DMS53 treated with DMSO at 0.1 percent for 48 hours (cell line): ENCODE measurements around the gene ADARB2.
"Not testable (repeated sequence)": the region's sequence is repeated elsewhere in the genome, so short reads cannot be mapped to it uniquely, and the experiment has no call there.

Source experiments
- DNase-seq: peaks from one replicate; lab custom pipeline; 2025; ENCODE audit not compliant: unreplicated experiment; lab: John Stamatoyannopoulos, UW

ADARB2 gene

GRCh38 chr10:1737222-1738061 is at the start of gene ADARB2:
ADARB2 (minus strand) TSS chr10:1737525.
- DNase-seq, result peak; percentile 54

DNA sequence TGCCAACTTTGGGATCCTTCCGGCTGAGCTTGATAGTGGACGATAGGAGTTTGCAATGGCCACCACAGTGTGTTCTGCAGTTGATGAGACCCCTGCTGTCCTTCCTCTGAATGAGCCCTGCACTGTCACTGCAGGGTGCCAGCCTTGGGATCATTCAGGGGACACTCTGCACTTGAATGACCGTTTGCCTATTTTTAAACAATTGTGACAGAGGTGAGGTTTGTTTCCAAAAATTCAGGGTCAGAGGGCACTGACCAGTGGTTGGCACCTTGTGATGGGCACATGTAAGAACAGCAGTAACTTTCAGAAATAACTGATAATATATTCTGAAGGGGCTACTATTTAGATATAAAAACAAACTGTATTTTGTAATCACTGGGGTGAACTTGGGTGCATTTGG is 48.5 kb upstream of the ADARB2 start:
- no peak for DNase-seq

GRCh38 chr10:1782841-1783240 is 45.5 kb upstream of the ADARB2 start:
- DNase-seq, result peak; percentile 19

GRCh38 chr10:1779796-1780195 is 42.5 kb upstream of the ADARB2 start:
- DNase-seq, result no peak

GRCh38 chr10:1778375-1778969 is 41.1 kb upstream of the ADARB2 start:
- DNase-seq, result no peak

GRCh38 chr10:1776127-1776662 is 38.9 kb upstream of the ADARB2 start:
- no peak for DNase-seq

GRCh38 chr10:1774796-1775195 is 37.5 kb upstream of the ADARB2 start:
- DNase-seq, result no peak

DNA sequence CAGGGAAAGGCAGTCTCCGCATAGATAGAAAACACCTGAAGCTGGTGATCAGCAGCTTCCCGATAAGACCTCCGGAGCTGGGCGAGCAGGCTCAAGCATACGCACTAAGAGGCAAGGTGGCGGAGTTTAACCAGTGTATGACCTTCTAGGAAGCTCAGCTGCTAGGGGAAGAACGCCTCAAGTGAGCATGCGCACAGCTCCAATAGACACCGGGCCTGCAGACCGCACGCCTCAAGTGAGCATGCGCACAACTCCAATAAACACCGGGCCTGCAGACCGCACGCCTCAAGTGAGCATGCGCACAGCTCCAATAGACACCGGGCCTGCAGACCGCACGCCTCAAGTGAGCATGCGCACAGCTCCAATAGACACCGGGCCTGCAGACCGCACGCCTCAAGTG is 35.9 kb upstream of the ADARB2 start:
- not testable (repeated sequence) for DNase-seq

DNA sequence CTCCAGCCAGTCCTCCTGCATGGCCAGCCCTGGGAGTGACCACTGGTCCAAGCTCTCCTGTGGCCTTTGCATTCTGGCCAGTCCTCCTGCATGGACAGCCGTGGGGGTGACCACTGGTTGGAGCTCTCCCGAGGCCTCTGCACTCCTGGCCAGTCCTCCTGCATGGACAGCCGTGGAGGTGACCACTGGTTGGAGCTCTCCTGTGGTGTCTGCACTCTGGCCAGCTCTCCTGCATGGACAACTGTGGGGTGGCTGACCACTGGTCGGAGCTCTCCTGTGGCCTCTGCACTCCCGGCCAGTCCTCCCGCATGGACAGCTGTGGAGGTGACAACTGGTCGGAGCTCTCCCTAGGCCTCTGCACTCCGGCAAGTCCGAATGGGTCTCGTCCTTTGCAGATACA is 28.7 kb upstream of the ADARB2 start:
- no peak for DNase-seq

DNA sequence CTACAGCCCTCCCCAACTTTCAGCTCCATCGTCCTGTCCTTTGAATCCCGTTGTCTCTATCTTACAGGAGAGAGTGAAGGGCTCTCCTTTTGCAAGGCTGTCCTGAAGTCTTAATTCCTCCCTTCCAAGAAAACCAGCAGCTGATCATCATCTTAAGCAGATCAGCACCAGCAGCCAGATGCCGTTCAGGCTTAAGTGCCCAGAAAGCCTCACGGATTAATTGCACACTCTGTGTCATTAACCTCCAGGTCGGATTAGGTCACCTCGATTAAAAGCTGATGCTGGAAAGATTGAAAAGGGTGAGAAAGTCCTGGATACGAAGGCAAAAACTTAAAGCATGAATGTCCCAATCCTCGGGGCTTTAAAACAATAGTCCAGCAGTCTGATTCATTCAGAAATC is 24.8 kb upstream of the ADARB2 start:
- no peak for DNase-seq

DNA sequence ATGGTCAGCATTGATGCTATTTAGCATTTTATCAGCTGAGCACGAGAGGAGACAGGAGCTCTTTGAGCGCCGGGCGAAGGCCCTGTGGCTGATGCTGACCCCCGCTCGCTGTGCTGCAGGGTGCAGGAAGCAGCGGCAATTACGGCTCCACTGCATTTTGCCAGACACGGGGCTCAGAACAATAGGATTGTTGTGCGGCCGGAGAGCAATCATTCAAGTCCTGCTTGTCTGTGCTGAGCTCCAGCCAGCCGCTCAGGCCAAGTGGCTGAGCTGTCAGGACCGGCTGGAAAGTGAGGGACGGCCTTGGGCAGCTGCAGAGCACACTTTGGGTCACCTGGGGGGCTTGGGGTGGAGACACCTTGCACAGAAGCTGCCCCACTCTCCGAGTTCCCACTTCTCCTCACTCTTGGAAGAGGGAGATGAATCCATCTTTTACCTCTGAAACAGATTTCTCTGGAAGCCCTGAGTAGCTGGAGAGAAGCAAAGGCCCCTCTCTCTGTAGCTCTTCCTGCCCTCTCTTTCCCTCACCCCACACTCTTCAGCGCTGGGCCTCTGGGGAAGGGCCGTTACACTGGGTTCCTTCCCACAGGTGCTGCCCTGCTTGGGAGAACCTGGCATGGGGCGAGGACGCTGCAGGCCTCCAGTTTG is 17.3 kb upstream of the ADARB2 start:
- no peak for DNase-seq

DNA sequence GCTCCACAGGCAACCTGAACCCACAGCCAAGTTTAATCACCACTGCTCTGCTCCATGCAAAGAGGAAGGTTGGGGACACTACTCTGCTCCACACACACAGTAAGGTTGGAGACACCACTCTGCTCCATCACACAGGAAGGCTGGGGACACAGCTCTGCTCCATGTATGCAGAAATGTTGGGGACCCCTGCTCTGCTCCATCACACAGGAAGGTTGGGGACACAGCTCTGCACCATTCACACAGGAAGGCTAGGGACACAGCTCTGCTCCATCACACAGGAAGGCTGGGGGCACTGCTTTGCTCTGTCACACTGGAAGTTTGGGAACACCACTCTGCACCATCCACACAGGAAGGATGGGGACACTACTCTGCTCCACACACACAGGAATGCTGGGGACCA is 14.8 kb upstream of the ADARB2 start:
- no peak for DNase-seq

- no peak for DNase-seq
Observed at GRCh38 chr10:1747590-1748157, 10.3 kb upstream of the ADARB2 start.

DNA sequence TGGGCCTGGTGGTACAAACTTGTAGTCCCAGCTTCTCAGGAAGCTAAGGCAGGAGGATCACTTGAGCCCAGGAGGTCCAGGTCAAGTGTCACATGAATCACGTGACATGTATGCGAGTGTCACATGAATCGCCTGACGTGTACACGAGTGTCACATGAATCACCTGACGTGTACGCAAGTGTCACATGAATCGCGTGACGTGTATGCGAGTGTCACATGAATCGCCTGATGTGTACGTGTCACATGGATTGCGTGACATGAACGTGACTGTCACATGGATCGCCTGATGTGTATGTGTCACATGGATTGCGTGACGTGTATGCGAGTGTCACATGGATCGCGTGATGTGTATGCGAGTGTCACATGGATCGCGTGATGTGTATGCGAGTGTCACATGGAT is 9.5 kb upstream of the ADARB2 start:
- DNase-seq, result no peak

- DNase-seq, result no peak
Observed at GRCh38 chr10:1745780-1746456, 8.6 kb upstream of the ADARB2 start.

DNA sequence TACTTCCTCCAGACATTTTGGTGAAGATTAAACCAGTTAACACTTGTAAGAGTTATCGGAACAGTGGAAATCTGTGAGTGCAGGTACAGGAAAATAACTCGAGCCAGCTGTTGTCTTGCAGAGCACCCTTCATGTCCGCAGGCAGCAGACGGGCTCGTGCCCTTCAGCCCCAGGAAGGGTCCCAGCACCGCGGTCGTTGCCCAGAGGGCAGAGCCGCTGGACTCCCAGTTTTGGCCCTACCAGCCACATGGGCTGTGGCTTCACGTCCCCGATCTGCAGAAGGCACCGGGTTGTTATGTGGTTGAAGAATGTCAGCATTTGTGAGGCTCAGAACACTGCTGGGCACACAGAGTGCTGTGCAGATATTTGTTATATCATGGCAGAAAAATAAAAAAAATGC is 7.2 kb upstream of the ADARB2 start:
- no peak for DNase-seq

GRCh38 chr10:1743141-1743540 is 5.8 kb upstream of the ADARB2 start:
- no peak for DNase-seq

GRCh38 chr10:1741450-1741849 is 4.1 kb upstream of the ADARB2 start:
- DNase-seq, result no peak

- peak; percentile 11 for DNase-seq
Observed at GRCh38 chr10:1739751-1740150, 2.4 kb upstream of the ADARB2 start.

DNA sequence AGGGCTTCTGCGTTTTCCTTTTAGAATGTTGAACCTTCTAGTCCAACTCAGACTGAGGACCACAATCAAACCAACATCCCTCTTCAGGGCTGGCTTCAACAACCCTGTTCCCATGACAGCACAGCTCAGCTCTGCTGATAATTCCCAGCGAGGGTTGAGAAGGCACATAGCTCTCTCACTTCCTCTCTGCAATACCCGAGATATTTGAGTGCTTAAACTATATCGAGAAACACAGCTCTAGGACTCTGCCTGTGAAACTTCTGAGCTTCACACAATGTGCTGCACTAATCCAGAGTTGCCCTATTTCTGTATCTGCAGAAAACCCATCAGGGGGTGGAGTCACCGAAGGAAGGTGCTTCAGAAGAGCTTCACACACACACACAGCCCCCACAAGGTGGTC is 1.6 kb upstream of the ADARB2 start:
- DNase-seq, result no peak

DNA sequence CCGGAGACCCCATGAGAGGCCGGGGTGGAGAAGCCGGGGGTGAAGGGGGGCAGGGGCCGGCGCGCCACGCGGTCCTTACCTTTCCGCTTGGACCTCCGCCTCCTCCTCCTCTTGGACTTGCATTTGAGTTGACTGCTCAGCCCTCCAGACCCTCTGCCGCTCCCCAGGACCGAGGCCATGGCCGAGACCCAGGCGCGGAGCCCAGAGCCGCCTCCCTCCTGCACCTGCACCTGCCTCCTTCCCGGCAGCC is 428 bp downstream of the ADARB2 start:
- DNase-seq, result no peak
